ENCODE results near the gene MYO7A. TPM values are rescaled to one million over a fixed set of nuclear protein-coding genes. Genes with fewer than 3 reads are reported as not detected.

The MYO7A gene
- total and polyA plus RNA-seq, 2 of the 8 experiments (the other 6 are each of a cell fraction or from before 2014, with no cell fraction given), result 1.5 to 1.9 TPM

DNA sequence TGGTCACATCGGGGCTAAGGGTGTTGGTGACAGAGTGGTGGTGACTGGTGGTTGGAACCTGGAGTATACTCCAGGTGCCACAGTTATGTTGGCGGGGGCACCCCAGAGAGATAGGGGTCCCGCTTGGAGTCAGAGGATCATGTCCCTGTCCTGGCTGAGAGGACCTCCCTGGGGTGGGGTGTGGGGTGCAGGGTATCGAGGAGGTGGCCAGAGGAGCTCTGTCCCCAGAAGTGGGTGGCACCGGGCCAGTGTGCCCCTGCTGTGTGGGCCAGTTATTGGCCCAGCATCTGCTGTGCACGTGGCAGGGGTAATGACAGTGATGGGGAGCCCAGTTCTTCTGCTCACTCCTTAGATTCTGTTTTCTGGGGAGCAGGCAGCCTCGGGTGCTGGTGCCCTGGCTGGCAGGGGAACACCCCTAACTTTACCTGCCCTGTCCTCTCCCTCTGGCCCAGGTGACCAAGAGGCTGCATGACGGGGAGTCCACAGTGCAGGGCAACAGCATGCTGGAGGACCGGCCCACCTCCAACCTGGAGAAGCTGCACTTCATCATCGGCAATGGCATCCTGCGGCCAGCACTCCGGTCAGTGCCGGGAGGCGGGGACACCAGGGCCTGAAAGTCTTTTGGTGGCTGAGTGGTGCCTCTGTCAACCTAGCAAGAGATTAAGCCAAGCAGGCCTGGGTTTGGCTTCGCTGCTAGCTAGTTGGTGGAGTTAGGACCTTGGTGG lies 56.3 kb downstream of the MYO7A start:
- Histone ChIP-seq H2AK5ac (ENCODE audit: low read depth, low read length) (no peak overlapping the region), H3K23me2 (ENCODE audit: low read depth, low read length) (no peaks in the 10 kb centered on the region), H3K9ac (replicated peaks in 1 of 4; ENCODE audit: extremely low read depth in 1 of 4, low read depth in 3 of 4, low read length in 3 of 4) (no peak overlapping the region), H3K56ac (replicated peaks; ENCODE audit: insufficient read length, low read depth, low read length) (no peak overlapping the region), H3K4me3 (ENCODE audit: extremely low read depth in 1 of 4, insufficient read depth in 2 of 4, low read depth in 3 of 4, low read length in 4 of 4) (no peak overlapping the region), H3K4me1 (replicated peaks in 1 of 4; ENCODE audit: control insufficient read depth in 3 of 4, insufficient read depth in 4 of 4, low read length in 3 of 4) (peaks cover 0 to 7% (median 3%) of the 10 kb centered on the region in 4 experiments; a peak in 5 of 7 replicates), H2BK5ac (ENCODE audit: low read depth, low read length) (no peak overlapping the region), H3K27me3 (replicated peaks in 1 of 4; ENCODE audit: control insufficient read depth in 3 of 4, extremely low read depth in 1 of 4, insufficient read depth in 3 of 4, low read length in 3 of 4) (no peaks in the 10 kb centered on the region), H4K5ac (ENCODE audit: insufficient read length, low read depth, low read length) (no peak overlapping the region), H3K27ac (ENCODE audit: low read depth, low read length) (no peak overlapping the region), H3K14ac (ENCODE audit: insufficient read length) (no peak overlapping the region), H3K4ac (replicated peaks; ENCODE audit: insufficient read length, low read depth, low read length) (no peak overlapping the region), H4K20me1 (replicated peaks in 1 of 2; ENCODE audit: control insufficient read depth in 1 of 2, insufficient read depth in 2 of 2, low read length in 2 of 2) (no peaks in the 10 kb centered on the region), H3K18ac (ENCODE audit: extremely low read depth, low read length) (no peak overlapping the region), H2BK12ac (ENCODE audit: low read depth, low read length) (no peak overlapping the region), H4K8ac (ENCODE audit: extremely low read depth, insufficient read depth, low read length) (no peak overlapping the region; the same call in 1 of the 2 replicates), H3K79me2 (ENCODE audit: control insufficient read depth in 1 of 2, insufficient read depth in 2 of 2, low read length in 2 of 2) (no peaks in the 10 kb centered on the region), H3K36me3 (ENCODE audit: control insufficient read depth in 2 of 4, insufficient read depth in 4 of 4, low read length in 3 of 4) (no peaks in the 10 kb centered on the region), H4K91ac (replicated peaks; ENCODE audit: insufficient read length, low read length) (no peak overlapping the region), H2BK20ac (ENCODE audit: low read length) (no peak overlapping the region), H3K79me1 (ENCODE audit: low read depth, low read length) (no peaks in the 10 kb centered on the region), H3K23ac (ENCODE audit: insufficient read length) (no peak overlapping the region), H3K9me3 (ENCODE audit: insufficient read depth in 2 of 2, low read depth in 1 of 2, low read length in 1 of 2) (no peaks in the 10 kb centered on the region), H2BK15ac (ENCODE audit: low read length) (no peak overlapping the region), H2BK120ac (replicated peaks; ENCODE audit: low read depth, low read length) (no peak overlapping the region), H3K4me2 (ENCODE audit: insufficient read depth in 1 of 2, low read depth in 2 of 2, low read length in 2 of 2) (no peak overlapping the region), H2AFZ (ENCODE audit: low read length) (no peak overlapping the region)
- DNase-seq (ENCODE audit: low read depth in 1 of 2, low spot score in 2 of 2), result no peak
- ChIA-PET CTCF (ENCODE audit: partially characterized antibody) (interaction anchor here (0.7 to 15.1 kb wide), 7 partner anchors 8 to 94 kb away, joined by 3 to 187 read pairs (median 3); partner anchors contain the start of gene MYO7A), POLR2A (ENCODE audit: partially characterized antibody) (no interaction called here)
- FAIRE-seq, result no peak
- 80% methylated on average over 12 of the region's 15 CpGs; no CpG with 5 or more reads in 1 of the 2 experiments for WGBS, 2 experiments (ENCODE audit: extremely low coverage in 1 of 2, insufficient coverage in 1 of 2, insufficient read length in 1 of 2, insufficient replicate concordance in 2 of 2, low coverage in 1 of 2, low lambda C conversion rate in 2 of 2, missing lambda C conversion rate in 1 of 2)
- TF ChIP-seq SP2 (IDR thresholded peaks at IDR 0.05; ENCODE audit: low read length) (no peak), BACH1 (IDR thresholded peaks at IDR 0.05; ENCODE audit: low read length) (no peak), KDM5A (IDR thresholded peaks at IDR 0.05; ENCODE audit: low read length) (no peak), TAF7 (optimal IDR thresholded peaks at IDR 0.05; ENCODE audit: borderline replicate concordance, low read depth, low read length) (no peak), SUZ12 (IDR thresholded peaks at IDR 0.05; ENCODE audit: low read length) (no peak), USF2 (IDR thresholded peaks at IDR 0.05; ENCODE audit: low read length) (no peak), MAFK (IDR thresholded peaks at IDR 0.05; ENCODE audit: low read depth, low read length) (no peak), BCL11A (IDR thresholded peaks at IDR 0.05; ENCODE audit: low read depth in 2 of 2, low read length in 2 of 2) (no peak), SP4 (IDR thresholded peaks at IDR 0.05; ENCODE audit: low read length) (no peak), CEBPB (IDR thresholded peaks at IDR 0.05; ENCODE audit: low read depth, low read length) (no peak), KDM4A (IDR thresholded peaks at IDR 0.05; ENCODE audit: low read depth, low read length, severe bottlenecking) (no peak)
- TF ChIP-seq, protein P1, sequence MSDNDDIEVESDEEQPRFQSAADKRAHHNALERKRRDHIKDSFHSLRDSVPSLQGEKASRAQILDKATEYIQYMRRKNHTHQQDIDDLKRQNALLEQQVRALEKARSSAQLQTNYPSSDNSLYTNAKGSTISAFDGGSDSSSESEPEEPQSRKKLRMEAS (IDR thresholded peaks at IDR 0.05), result no peak
